Spleen (tissue), 7 donors: Measurements from ENCODE around the gene ZNF575.

ENCODE experiments used
- CTCF ChIP-seq, 11 experiments: fragments of 200-600 bp in 7 of 11; fragments of 450-650 bp in 4 of 11; sonication (generic) in 4 of 11; IDR thresholded peaks in 8 of 11; conservative IDR thresholded peaks in 3 of 11; 1 replicate in 7 of 11; 2 replicates in 4 of 11; pipeline versions ENCODE4 v1.4.0 to v1.8.0; 2016 to 2021; ENCODE audit warnings: antibody characterized with exemption in 11 of 11, inconsistent platforms in 4 of 11, mild to moderate bottlenecking in 1 of 11
- POLR2A ChIP-seq, 3 donors: fragments of 450-650 bp; IDR thresholded peaks; one replicate each; pipeline ENCODE4 v1.5.1; 2017; ENCODE audit warnings: antibody characterized with exemption in 3 of 3, mild to moderate bottlenecking in 1 of 3
- donor health status: DM: no; HTN: no; CAD: no; lungs with moderate emphysema.
- donor health status: DM: no; HTN: no; CAD: no.
- donor health status: DM: no; HTN: no; CAD: no.

GRCh38 chr19:43575156-43575950 lies 42.4 kb downstream of the ZNF575 start, which contains the start of the genes PINLYP and XRCC1:
- peak in 2 of 3 donors; percentile 51 to 68 for TF ChIP-seq POLR2A (IDR thresholded peaks at IDR 0.05)
- peak in 2 of 11 experiments; percentile 19 to 20 for TF ChIP-seq CTCF (IDR thresholded peaks at IDR 0.05 in 8 of 11, conservative IDR thresholded peaks at IDR 0.05 in 3 of 11)
